Fibroblast of skin of back (primary cell): ENCODE results near the gene ZNF236.
"Not testable (repeated sequence)": the region's sequence is repeated elsewhere in the genome, so short reads cannot be mapped to it uniquely, and the experiment has no call there.

ENCODE experiments used
- DNase-seq: peaks from one replicate; pipeline ENCODE4 v3.0.0-alpha.2; 2013

ZNF236 gene

DNA sequence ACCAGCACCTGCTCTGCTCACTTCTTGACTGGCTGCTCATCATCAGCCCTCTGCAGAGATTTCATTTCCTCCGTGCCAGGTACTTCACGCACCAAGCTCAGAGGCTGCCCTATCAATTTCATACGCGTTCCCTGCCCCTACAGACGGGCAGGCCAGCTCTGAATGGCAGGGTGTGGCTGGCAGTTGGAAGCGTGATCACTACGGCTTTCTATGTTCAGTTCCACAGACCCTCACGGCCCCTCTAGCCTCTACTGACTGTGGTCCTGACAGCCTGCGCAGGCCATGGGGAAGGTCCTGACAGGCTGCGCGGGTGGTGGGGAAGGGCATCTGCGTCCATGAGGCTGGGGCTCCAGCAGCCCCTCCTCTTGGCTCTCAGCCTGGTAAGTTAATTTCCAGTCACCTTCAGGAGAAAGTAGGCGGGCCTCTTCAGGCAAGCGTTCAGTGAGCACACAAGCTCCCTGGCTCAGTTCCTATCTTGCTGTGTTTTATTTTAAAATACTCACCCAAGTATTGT lies 154.8 kb downstream of the ZNF236 start:
- no peak for DNase-seq

DNA sequence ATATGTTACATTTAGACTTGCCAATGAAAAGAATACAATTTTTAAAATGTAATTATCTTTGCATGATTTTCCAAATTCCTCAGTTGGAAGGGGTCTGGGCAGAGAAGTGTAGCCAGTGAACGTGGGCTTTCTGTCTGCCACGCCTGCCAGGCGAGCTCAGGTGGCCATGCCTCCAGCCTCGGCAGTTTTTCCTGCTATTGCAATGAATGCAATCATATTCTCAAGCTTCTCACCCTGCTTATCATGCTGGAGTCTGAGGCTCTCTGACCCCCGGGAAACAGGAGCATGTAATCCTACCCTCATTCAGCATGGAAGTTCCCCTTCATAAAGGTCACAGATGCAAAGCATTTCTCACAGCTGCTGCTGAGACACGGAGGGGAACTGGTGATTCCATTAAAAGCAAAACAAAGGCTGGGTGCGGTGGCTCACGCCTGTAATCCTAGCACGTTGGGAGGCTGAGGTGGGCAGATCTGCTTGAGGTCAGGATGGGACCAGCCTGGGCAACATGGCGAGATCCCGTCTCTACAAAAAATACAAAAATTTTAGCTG lies 155.4 kb downstream of the ZNF236 start:
- DNase-seq, result no peak

- no peak for DNase-seq
These were observed 156.3 kb downstream of the ZNF236 start for GRCh38 chr18:76978616-76979015.

GRCh38 chr18:76979111-76979751 lies 156.9 kb downstream of the ZNF236 start:
- no peak for DNase-seq

DNA sequence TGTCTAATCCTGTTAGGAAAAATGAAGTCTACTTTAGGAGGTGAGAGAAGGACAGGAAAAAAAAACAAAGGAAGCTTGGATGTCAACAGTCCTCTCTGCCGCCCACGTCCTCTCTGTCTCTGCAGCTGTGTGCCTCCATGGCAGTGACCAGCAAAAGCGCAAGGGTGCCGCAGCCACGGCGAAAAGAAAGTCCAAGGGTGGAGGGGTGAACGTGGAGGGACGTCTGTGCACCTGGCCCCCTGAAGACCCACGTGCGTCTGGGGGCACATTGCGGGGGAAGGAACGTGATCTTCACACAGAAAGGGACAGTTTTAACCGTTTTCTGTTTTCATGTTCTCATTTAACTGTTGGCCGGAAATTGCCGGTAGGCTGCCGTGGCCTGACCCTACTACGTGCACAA lies 157.5 kb downstream of the ZNF236 start:
- no peak for DNase-seq

- no peak for DNase-seq
These were observed 158.5 kb downstream of the ZNF236 start for GRCh38 chr18:76980663-76981395.

- no peak for DNase-seq
These were observed 159.1 kb downstream of the ZNF236 start for GRCh38 chr18:76981396-76981968.

DNA sequence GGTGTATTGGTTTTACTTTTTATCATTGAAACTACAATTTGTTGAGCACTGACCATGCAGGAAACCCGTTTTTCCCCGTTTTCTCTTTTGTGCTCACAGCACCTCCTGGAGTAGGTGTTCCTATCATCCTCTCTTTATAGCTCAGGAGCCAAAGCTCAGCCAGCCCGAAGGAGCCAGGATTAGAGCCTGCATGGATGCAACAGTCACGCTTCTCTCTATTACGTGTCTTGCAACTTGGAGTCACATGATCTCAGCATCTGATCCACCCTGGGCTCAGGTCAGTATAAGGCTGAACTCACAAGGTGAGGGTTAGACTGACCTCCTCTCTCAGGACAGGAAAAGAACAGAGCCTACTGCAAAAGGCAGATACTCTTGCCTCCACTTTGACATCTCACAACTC lies 159.7 kb downstream of the ZNF236 start:
- DNase-seq, result no peak

GRCh38 chr18:76982841-76983583 lies 160.7 kb downstream of the ZNF236 start:
- DNase-seq, result peak; percentile 61

- DNase-seq, result no peak
These were observed 161.3 kb downstream of the ZNF236 start for GRCh38 chr18:76983613-76984051.

- no peak for DNase-seq
These were observed 162.1 kb downstream of the ZNF236 start for GRCh38 chr18:76984193-76985155.

DNA sequence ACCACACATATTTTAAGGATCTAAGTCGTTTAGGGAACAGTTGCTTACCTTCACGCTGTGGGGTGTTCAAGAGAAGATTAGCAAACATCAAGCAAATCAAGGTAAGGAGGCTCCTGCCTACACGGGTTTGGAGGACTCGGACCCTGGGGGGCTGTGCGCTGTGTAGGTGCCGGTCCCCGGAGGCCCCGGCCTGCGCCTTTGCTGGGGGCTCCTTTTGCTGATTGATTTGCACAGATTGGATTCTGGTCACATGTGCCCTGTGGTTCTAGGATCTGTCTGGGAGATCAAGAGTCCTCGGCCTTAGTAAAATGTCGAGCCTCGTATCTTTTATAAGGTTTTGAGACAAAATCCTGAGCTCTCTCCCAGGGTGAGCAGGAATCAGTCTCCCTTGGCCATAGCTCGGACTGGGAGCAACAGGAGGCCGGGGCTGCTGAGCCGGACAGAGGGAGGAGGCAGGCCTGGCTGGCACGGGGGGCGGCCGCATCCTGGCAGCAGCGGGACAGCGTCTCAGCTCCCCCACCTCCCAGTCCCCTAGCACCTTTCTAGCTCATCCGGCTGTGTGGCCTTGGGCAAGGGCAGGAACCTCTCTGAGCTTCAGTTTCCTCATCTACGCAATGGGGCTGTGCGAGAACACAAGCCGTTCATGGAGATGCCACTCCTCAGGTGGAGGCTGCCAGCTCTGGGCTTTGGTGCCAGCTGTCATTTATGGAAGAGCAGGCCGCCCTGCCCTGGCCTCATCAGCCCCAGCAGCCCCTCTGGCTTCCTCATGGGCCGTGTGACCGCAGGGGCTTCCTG lies 163.0 kb downstream of the ZNF236 start:
- DNase-seq, result no peak

DNA sequence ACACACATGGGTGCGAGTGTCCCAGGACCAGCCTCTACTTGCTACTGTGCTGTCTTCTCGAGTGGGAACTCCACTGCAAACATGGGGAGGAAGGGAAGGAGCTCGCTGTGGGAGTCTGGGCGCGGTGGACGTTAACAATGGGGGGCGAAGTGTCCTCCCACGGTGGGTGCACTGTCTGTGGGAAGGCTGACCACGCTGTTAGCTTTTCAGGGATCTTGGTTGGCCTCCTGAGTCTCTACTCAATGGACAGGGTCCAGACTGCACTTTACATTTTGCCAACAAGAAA lies 163.5 kb downstream of the ZNF236 start:
- no peak for DNase-seq

- DNase-seq, result no peak
These were observed 164.0 kb downstream of the ZNF236 start for GRCh38 chr18:76986406-76986805.

GRCh38 chr18:76988031-76988826 lies 165.9 kb downstream of the ZNF236 start:
- no peak for DNase-seq

GRCh38 chr18:76988827-76989646 lies 166.7 kb downstream of the ZNF236 start:
- DNase-seq, result no peak

DNA sequence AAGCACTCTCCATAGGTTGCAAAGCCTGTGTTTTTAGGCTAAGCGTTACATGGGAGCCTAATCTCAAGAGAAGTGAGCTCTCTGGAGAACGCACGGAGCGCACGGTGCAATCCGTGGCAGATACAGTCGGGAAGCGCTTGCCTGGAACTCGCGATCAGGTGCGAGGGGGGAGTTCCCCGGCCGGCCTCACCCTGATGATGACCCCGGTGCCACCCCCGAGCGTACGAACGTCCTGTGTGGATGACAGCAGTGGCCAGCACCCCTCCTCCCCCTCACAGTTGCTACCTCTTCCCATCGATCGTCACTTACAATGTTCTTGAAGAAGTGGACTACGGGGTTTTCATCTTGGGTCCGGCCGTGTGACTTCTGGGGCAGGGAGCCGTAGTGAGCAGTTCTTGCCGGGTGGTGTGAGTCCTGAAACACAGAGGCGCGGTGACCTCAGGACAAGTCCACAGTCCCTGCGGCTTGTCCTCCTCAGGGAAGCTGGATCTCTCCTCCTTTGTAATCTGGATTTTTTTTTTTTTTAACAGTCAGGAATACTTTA lies 167.4 kb downstream of the ZNF236 start:
- no peak for DNase-seq

DNA sequence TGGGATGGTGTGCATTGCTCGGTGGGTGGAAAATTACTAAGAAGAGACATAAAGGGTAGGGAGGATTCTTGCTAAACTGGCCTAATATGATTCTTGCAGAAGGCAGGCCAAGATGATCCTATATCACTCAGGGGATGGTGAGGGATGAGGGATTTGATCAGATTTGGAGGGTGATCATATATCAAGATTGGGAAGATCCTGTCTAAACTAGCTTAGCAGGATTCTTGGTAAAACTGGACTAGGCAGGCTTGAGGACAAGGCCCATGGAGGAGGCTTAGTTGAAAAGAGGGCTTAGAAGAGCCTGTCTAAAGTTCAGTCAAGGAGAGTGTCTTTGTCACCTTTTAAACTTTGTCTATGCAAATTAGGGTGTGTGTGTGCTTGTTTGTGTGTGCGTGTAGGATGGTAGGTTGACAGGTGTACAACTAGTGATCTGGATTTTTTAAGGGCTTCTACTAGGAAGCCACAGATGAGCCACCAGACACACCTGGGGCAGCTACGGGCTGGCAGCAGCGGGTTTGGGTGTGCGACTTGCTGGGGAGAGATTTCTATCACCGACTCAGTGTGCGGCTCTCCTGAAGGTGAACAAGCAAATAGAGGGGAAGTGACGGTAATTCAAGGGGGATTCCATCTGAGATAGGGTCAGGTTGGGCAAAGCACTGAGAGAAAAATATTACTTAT lies 168.1 kb downstream of the ZNF236 start:
- DNase-seq, result not testable (repeated sequence)
